Fibroblast of skin of abdomen (primary cell): ENCODE measurements around the gene CA9.

Experiments used
- DNase-seq: peaks from one replicate; pipeline ENCODE4 v3.0.0-alpha.2; 2013

CA9 gene

DNA sequence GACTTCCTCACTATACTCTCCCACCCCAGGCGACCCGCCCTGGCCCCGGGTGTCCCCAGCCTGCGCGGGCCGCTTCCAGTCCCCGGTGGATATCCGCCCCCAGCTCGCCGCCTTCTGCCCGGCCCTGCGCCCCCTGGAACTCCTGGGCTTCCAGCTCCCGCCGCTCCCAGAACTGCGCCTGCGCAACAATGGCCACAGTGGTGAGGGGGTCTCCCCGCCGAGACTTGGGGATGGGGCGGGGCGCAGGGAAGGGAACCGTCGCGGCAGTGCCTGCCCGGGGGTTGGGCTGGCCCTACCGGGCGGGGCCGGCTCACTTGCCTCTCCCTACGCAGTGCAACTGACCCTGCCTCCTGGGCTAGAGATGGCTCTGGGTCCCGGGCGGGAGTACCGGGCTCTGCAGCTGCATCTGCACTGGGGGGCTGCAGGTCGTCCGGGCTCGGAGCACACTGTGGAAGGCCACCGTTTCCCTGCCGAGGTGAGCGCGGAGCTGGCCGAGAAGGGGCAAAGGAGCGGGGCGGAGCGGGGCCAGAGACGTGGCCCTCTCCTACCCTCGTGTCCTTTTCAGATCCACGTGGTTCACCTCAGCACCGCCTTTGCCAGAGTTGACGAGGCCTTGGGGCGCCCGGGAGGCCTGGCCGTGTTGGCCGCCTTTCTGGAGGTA, 2.1 kb downstream of the CA9 start:
- DNase-seq: peak; percentile 36

DNA sequence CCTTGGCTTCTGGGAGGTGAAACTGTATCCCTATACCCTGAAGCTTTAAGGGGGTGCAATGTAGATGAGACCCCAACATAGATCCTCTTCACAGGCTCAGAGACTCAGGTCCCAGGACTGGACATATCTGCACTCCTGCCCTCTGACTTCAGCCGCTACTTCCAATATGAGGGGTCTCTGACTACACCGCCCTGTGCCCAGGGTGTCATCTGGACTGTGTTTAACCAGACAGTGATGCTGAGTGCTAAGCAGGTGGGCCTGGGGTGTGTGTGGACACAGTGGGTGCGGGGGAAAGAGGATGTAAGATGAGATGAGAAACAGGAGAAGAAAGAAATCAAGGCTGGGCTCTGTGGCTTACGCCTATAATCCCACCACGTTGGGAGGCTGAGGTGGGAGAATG, 5.4 kb downstream of the CA9 start:
- DNase-seq: no peak

- DNase-seq: peak; percentile 33
These were observed 6.1 kb downstream of the CA9 start for GRCh38 chr9:35679766-35680330.

DNA sequence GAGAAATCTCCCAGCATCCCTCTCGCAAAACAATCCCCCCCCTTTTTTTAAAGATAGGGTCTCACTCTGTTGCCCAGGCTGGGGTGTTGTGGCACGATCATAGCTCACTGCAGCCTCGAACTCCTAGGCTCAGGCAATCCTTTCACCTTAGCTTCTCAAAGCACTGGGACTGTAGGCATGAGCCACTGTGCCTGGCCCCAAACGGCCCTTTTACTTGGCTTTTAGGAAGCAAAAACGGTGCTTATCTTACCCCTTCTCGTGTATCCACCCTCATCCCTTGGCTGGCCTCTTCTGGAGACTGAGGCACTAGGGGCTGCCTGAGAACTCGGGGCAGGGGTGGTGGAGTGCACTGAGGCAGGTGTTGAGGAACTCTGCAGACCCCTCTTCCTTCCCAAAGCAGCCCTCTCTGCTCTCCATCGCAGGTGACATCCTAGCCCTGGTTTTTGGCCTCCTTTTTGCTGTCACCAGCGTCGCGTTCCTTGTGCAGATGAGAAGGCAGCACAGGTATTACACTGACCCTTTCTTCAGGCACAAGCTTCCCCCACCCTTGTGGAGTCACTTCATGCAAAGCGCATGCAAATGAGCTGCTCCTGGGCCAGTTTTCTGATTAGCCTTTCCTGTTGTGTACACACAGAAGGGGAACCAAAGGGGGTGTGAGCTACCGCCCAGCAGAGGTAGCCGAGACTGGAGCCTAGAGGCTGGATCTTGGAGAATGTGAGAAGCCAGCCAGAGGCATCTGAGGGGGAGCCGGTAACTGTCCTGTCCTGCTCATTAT, 6.8 kb downstream of the CA9 start:
- DNase-seq: peak; percentile 66

- DNase-seq: peak; percentile 35
These were observed 7.7 kb downstream of the CA9 start for GRCh38 chr9:35681341-35682002.

DNA sequence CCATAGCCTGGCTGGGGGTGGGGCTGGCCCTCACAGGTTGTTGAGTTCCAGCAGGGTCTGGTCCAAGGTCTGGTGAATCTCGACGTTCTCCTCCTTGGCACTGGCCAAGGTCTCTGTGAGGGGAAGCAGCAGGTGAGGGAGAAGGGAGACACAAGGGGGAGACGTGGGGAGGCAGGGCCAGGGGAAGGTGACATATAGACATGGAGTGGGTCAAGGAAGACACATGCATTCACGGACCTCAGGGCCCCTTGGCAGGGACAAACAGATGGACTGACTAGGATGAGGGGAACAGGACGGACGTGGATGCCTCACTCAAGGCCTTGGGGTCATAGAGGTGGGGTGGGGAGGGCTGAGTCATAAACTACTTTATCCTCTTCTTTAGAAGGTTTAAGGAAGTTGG, 8.3 kb downstream of the CA9 start:
- DNase-seq: no peak

GRCh38 chr9:35682520-35683315, 9.0 kb downstream of the CA9 start:
- no peak for DNase-seq

- DNase-seq: no peak
These were observed 9.6 kb downstream of the CA9 start for GRCh38 chr9:35683323-35683722.

DNA sequence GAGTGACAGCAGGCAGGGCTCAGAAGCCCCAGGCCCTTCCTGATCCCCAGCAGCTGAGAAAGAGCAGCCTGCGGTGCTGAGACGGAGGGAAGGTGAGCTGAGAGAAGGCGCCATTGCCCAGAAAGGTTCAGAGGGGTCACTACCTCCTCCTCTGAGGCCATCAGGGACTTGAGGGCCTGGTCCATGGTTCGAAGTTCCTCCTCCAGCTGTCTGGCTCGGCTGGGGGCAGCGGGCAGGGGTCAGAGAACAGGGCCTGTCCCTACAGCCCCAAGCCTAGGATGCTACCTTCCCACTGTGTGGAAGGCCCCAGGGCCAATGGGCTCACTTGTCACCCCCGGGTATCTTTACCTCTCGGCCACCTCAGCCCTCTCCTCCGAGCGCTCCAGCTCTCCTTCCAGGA, 11.2 kb downstream of the CA9 start:
- no peak for DNase-seq

- no peak for DNase-seq
These were observed 11.8 kb downstream of the CA9 start for GRCh38 chr9:35685506-35685905.

- DNase-seq: peak; percentile 42
These were observed 12.8 kb downstream of the CA9 start for GRCh38 chr9:35686222-35687203.

GRCh38 chr9:35687306-35687705, 13.6 kb downstream of the CA9 start:
- no peak for DNase-seq

DNA sequence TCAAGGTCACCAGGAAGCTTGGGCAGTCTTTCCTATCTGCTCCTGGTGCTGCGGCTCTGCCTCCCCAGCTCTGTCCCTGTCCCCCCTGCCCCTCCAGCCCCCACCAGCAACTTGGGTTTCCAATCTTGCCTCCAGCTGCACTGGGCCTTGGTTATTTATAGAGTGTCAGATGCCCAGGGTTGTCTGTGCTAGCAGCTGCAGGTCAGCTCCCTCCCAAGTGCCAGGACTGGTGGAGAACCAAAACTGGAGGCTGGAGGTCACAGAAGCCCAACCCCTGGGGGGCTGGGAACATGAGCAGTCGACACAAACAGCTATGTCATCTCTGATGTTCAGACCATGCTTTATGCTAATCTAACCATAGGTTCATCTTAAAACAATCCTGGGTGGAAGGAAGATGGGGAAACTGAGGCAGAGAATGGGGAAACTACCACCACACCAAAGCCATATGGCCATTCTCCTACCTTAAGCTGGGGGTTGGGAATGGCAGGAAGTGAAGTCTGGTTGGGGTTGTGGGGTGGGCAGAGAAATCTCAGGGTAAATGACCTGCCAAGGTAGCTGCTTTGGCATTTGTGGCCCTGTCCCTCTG, 14.3 kb downstream of the CA9 start:
- no peak for DNase-seq

GRCh38 chr9:35688558-35689541, 15.1 kb downstream of the CA9 start:
- DNase-seq: peak; percentile 86

- DNase-seq: peak; percentile 96
These were observed 16.0 kb downstream of the CA9 start, which contains the start of gene TPM2 for GRCh38 chr9:35689542-35690293. Gene TPM2 (minus strand): TSS chr9:35689925. CDS start chr9:35689817, 108 bp downstream.

DNA sequence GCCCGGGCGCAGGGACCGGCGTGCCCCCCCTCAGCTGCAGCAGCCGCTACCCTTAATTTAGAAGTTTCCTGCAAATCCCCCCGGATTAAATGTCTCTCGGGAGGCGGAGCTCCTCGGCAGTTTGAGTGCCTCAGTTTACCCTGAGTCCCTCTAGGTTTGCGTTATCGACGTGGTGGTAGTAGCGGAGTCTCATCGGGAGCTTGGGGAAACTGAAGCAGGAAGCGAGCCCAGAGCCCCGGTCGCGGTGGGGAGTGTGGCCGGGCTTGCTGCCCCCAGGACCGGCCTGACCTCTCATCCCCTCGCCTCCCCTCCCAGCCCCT, 16.5 kb downstream of the CA9 start:
- no peak for DNase-seq

- peak; percentile 93 for DNase-seq
These were observed 17.0 kb downstream of the CA9 start for GRCh38 chr9:35690614-35691333.

GRCh38 chr9:35691334-35691650, 17.6 kb downstream of the CA9 start:
- no peak for DNase-seq
